ENCODE data around the gene COMT.

Gene COMT

DNA sequence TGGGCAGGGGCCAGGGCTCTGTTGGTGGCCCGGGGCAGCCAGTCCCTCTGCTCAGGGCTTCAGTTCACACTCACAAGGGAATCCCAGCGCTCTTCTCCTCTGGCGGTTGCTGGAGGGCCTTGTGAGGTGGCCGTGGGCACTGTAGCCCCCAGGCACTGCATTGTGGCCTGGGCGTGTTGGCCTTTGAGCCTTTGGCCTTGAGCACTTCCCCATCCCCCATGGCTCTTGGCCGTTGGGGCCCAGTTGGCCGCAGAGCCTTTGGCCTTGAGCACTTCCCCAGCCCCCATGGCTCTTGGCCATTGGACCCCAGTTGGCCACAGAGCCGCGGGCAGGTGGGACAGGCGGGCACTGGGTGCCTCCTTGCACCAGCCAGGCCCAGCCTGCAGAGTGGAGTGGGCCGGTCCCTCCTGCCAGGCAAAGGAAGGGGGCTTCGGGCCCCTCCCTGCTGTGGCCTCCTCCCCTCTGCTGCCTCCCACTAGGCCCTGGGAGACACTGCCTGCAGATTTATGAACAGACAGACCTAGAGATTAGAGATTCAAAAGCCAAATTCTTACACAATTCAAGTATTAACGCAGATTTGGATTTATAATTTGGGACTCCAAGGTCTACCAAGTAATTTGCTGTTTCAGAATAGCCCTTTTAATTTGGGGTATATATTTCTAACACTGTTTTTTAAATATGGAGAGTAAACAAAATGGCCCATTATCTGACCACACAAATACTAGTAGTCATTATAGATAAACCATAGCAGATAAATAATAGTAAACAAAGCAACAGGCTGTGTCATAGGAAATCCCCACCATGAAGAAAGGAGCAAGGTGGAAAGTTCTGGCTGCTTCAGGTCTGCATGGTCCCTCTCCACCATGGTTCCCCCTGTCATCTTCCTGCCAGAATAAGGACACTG is 18.3 kb downstream of the COMT start:
- CTCF ChIA-PET: interaction anchor here (0.6 to 0.7 kb wide), 4 partner anchors 54 to 231 kb away, joined by 3 to 4 read pairs (median 4); no protein-coding TSS in a partner anchor
- H3K4me3 ChIP-seq (ENCODE audit: low read depth, low read length): no peak overlapping the region
- TF ChIP-seq ZFHX2 (tag by site-specific recombination; conservative IDR thresholded peaks at IDR 0.05): peak; percentile 5; the same call in 1 of the 2 replicates
- TF ChIP-seq PRDM1 (tag by site-specific recombination; IDR thresholded peaks at IDR 0.05): no peak
- no peak for TF ChIP-seq ZBTB6 (tag by site-specific recombination; IDR thresholded peaks at IDR 0.05)
- TF ChIP-seq ZBTB48 (tag by site-specific recombination; IDR thresholded peaks at IDR 0.05): peak; percentile 40; the same call in 1 of the 2 replicates
- no peak for TF ChIP-seq ZFP69B (tag by site-specific recombination; IDR thresholded peaks at IDR 0.05)
- TF ChIP-seq ZNF223 (tag by site-specific recombination; IDR thresholded peaks at IDR 0.05): no peak
- TF ChIP-seq ZNF366 (tag by site-specific recombination; conservative IDR thresholded peaks at IDR 0.05): no peak
- no peak for TF ChIP-seq ZBTB11 (tag by site-specific recombination; conservative IDR thresholded peaks at IDR 0.05; ENCODE audit: low read depth)
- TF ChIP-seq KLF1 (tag by site-specific recombination; IDR thresholded peaks at IDR 0.05): no peak; the same call in 1 of the 2 replicates
- TF ChIP-seq, protein P1, sequence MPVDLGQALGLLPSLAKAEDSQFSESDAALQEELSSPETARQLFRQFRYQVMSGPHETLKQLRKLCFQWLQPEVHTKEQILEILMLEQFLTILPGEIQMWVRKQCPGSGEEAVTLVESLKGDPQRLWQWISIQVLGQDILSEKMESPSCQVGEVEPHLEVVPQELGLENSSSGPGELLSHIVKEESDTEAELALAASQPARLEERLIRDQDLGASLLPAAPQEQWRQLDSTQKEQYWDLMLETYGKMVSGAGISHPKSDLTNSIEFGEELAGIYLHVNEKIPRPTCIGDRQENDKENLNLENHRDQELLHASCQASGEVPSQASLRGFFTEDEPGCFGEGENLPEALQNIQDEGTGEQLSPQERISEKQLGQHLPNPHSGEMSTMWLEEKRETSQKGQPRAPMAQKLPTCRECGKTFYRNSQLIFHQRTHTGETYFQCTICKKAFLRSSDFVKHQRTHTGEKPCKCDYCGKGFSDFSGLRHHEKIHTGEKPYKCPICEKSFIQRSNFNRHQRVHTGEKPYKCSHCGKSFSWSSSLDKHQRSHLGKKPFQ (tag by site-specific recombination; IDR thresholded peaks at IDR 0.05): peak; percentile 36; the same call in 1 of the 2 replicates
- no peak for TF ChIP-seq ZNF133 (tag by site-specific recombination; IDR thresholded peaks at IDR 0.05)
- no peak for TF ChIP-seq ZNF239 (tag by site-specific recombination; IDR thresholded peaks at IDR 0.05)
- no peak for TF ChIP-seq ZNF324 (tag by site-specific recombination; IDR thresholded peaks at IDR 0.05)
- no peak for TF ChIP-seq ZNF2 (tag by site-specific recombination; IDR thresholded peaks at IDR 0.05)
- TF ChIP-seq, protein P2, sequence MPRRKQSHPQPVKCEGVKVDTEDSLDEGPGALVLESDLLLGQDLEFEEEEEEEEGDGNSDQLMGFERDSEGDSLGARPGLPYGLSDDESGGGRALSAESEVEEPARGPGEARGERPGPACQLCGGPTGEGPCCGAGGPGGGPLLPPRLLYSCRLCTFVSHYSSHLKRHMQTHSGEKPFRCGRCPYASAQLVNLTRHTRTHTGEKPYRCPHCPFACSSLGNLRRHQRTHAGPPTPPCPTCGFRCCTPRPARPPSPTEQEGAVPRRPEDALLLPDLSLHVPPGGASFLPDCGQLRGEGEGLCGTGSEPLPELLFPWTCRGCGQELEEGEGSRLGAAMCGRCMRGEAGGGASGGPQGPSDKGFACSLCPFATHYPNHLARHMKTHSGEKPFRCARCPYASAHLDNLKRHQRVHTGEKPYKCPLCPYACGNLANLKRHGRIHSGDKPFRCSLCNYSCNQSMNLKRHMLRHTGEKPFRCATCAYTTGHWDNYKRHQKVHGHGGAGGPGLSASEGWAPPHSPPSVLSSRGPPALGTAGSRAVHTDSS (tag by site-specific recombination; IDR thresholded peaks at IDR 0.05): no peak
- TF ChIP-seq, protein P3, sequence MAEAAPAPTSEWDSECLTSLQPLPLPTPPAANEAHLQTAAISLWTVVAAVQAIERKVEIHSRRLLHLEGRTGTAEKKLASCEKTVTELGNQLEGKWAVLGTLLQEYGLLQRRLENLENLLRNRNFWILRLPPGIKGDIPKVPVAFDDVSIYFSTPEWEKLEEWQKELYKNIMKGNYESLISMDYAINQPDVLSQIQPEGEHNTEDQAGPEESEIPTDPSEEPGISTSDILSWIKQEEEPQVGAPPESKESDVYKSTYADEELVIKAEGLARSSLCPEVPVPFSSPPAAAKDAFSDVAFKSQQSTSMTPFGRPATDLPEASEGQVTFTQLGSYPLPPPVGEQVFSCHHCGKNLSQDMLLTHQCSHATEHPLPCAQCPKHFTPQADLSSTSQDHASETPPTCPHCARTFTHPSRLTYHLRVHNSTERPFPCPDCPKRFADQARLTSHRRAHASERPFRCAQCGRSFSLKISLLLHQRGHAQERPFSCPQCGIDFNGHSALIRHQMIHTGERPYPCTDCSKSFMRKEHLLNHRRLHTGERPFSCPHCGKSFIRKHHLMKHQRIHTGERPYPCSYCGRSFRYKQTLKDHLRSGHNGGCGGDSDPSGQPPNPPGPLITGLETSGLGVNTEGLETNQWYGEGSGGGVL (tag by site-specific recombination; IDR thresholded peaks at IDR 0.05): no peak
- no peak for TF ChIP-seq ATF2 (tag by site-specific recombination; IDR thresholded peaks at IDR 0.05; ENCODE audit: low read depth)
- no peak for TF ChIP-seq KLF17 (tag by site-specific recombination; IDR thresholded peaks at IDR 0.05)
- no peak for TF ChIP-seq KLF7 (tag by site-specific recombination; IDR thresholded peaks at IDR 0.05; ENCODE audit: borderline replicate concordance)
- no peak for TF ChIP-seq ZNF701 (tag by site-specific recombination; IDR thresholded peaks at IDR 0.05)
- TF ChIP-seq ZSCAN16 (tag by site-specific recombination; IDR thresholded peaks at IDR 0.05): no peak
- peak; percentile 33; the same call in 1 of the 2 replicates for TF ChIP-seq GLIS2 (tag by site-specific recombination; IDR thresholded peaks at IDR 0.05)
- TF ChIP-seq ZNF19 (tag by site-specific recombination; IDR thresholded peaks at IDR 0.05; ENCODE audit: low read depth): no peak
- no peak for TF ChIP-seq ZNF777 (tag by site-specific recombination; IDR thresholded peaks at IDR 0.05; ENCODE audit: borderline replicate concordance)

More for the DNA sequence above, 18.3 kb downstream of the COMT start:
- Histone ChIP-seq H3K4me1 (ENCODE audit: control insufficient read depth, insufficient read depth, low read length) (peaks cover 6% of the 10 kb centered on the region; the same call in 1 of the 2 replicates), H3K36me3 (ENCODE audit: control insufficient read depth in 2 of 2, insufficient read depth in 1 of 2, low read length in 2 of 2) (peaks cover 0 to 30% of the 10 kb centered on the region in 2 experiments; a peak in 1 of 3 replicates), H3K27ac (ENCODE audit: extremely low read depth, low read depth, low read length) (no peak overlapping the region; the same call in 1 of the 2 replicates), H3K9me3 (ENCODE audit: control insufficient read depth, insufficient read depth, low read depth, low read length) (no peaks in the 10 kb centered on the region)
- POLR2A ChIA-PET: interaction anchor here (0.6 to 1.4 kb wide), 2 partner anchors 106 to 158 kb away, joined by 3 to 5 read pairs; partner anchors contain the start of genes GNB1L and RTL10
